ENCODE measurements around the gene POLR2E.
"Not testable (repeated sequence)": the region's sequence is repeated elsewhere in the genome, so short reads cannot be mapped to it uniquely, and the experiment has no call there.

Gene POLR2E

GRCh38 chr19:1094978-1095701 lies at the start of gene POLR2E:
POLR2E (minus strand) TSS chr19:1095375; CDS start chr19:1095315, 60 bp downstream.
- DNase-seq = peak; percentile 97

GRCh38 chr19:1144741-1145140 lies 49.6 kb upstream of the POLR2E start:
- no peak for DNase-seq

DNA sequence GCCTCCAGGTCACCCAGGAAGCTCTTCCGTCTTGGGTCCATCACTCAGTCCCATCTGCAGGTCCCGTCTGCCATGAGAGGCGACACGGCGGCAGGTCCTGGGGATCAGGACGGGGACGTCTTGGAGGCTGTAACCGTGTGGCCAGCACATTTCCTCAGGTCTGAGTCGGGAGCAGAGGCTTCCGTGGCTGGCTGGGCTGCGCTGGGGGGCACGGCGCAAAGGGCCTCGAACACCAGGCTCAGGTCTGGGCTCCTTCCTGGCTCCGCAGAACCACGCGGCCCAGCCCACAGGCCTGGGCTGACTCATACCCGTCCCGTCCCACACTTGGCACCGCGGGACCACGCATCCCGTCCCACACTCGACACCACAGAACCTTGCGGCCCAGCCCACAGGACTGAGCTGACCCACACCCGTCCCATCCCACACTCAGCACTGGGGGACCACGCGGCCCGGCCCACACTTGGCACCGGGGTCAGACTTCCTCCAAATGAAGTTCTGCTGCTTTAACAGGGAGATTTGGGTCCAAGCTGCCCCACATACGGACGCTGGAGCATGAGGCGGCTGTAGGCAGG lies 48.7 kb upstream of the POLR2E start:
- no peak for DNase-seq

GRCh38 chr19:1141944-1142343 lies 46.8 kb upstream of the POLR2E start:
- DNase-seq = no peak

GRCh38 chr19:1140272-1141027 lies 45.3 kb upstream of the POLR2E start:
- no peak for DNase-seq

DNA sequence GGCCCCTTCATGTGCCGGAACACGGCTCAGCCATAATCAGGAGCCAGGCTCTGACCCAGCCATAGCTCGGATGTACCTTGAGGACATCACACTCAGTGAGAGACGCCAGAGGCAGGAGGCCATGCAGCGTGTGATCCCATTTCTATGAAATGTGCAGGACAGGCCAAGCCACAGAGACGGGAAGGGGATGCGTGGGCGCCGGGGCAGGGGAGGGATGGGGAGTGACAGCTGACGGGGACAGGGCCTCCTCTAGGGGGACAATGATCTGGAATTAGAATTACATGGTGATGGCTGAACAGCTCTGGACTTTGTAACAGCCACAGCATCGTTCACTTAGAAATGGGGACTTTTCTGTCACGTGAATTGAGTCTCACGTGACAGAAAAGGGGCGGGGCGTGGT lies 44.0 kb upstream of the POLR2E start:
- DNase-seq = no peak

DNA sequence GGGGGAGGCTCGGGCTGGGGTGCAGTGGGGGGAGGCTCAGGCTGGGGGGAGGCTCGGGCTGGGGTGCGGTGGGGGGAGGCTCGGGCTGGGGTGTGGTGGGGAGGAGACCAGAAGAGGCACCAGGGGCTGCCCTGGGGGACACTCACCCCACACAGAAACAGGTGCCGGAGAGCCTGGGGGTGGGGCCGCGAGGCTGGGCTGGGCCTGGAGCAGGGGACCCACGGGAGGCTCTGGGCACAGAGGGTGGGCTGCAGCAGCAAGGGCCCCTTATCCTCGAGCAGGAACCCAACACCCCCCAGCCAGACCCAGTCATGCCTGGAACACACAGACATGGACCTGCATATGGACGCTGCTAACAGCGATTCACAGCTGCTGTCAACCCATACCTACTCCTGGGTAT lies 42.9 kb upstream of the POLR2E start:
- no peak for DNase-seq

GRCh38 chr19:1136621-1137317 lies 41.6 kb upstream of the POLR2E start:
- DNase-seq = no peak

DNA sequence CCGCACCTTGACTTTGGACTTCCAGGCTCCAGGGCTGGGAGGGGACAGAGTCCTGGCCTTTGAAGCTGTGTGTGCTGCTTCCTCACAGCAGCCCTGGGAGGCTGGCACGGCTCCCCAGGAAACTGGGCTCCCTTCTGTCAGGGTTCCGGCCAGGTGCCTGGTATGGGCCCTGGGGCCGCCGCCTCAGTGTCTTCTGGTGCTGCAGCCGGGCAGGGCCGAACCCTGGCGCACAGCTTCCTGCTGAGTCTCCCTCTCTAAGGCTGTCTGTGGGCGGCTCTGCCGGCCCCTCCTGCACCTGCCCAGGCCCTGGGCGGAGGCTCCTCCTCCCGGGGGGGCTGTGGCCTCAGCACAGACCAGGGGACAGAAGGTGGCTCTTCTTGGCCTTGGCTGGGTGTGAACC lies 41.0 kb upstream of the POLR2E start:
- DNase-seq = no peak

DNA sequence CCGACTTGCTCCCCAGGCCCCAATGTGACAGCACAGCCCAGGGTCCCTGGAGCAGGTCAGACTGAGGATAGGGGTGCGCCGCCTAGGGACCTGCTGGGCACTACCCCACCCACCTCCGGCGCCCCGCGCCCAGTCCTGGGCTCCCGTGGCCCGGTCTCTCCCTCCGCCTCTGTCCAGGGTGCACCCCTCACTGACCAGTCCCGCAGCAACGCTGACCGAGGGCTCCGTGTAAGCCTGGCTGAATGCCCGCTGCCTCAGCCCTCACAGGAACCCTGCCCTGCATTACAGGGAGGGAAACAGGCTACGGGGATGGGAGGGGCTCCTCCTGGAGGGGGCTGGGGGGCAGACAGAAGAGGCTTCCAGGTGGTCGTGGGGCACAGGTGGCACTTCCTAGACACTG lies 40.3 kb upstream of the POLR2E start:
- no peak for DNase-seq

DNA sequence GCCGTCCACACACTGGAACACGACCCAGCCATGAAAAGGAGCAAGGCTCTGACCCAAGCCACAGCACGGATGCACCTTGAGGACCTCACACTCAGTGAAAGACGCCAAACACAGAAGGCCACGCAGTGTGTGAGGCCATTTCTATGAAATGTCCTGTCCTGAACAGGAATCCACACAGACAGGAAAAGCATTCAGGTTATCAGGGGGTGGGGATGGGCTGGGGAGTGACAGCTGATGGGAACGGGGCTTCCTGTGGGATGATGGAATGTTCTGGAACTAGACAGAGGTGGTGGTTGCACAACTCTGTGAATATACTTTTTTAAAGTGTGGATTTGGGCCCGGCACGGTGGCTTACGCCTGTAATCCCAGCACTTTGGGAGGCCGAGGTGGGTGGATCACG lies 39.3 kb upstream of the POLR2E start:
- no peak for DNase-seq

DNA sequence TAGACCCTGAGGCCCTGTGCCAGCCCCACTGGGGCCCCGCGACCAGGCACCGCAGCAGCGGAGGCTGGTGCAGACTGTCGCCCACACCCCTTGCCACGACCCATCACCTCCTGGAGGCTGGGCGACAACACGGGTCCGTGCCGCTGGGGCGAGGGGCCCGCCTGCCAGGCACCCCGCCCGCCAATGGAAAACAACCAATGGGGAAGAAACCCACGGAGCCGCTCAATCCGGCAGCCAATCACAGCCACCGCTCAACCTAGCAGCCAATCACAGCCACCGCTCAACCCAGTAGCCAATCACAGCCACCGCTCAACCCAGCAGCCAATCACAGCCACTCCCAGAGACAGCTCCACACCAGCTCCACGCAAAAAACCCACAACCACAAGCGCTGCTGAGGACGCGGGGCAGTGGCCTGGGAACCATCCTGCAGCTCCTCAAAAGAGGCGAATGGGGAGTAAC lies 38.3 kb upstream of the POLR2E start:
- DNase-seq = no peak

GRCh38 chr19:1132552-1133383 lies 37.6 kb upstream of the POLR2E start:
- no peak for DNase-seq

DNA sequence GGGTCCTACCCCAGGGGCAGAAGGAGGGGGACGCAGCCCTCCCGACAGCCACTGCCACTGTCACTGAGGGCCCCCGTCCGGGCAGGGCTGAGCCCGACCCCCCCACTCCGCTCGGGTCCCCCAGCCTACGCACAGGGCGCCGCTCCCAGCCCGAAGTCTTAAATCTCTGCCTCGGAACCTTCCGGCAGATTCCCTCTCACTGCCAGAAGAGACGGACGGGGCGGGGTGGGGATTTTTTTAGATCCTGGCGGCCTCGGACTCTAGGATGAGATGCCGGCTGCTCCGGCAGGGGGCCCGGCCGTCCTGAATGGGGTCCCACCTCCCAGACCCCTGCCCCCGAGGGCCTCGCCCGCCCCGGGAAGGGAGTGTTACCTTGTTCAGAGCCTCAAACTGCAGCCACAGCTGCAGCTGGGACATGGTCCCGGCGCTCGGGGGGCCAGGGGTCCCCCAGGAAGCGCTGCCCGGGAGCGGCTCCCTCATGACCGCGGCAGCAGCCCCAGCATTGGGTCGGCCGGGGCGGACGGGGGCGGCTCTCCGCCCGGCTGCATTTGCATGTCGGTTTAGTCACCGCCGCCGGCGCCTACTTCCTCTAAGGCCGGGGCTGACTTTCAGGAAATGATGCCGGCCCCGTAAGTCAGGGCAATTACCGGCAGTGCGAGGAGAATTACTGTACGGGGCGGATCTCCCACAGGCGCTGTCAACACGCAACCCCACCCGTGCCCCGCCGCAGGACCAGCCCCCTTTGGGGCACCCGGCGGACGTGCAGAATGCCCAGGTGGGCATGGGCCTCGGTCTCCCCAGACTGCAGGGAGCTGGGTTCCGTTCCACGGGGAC lies 36.8 kb upstream of the POLR2E start:
- DNase-seq = peak; percentile 27

DNA sequence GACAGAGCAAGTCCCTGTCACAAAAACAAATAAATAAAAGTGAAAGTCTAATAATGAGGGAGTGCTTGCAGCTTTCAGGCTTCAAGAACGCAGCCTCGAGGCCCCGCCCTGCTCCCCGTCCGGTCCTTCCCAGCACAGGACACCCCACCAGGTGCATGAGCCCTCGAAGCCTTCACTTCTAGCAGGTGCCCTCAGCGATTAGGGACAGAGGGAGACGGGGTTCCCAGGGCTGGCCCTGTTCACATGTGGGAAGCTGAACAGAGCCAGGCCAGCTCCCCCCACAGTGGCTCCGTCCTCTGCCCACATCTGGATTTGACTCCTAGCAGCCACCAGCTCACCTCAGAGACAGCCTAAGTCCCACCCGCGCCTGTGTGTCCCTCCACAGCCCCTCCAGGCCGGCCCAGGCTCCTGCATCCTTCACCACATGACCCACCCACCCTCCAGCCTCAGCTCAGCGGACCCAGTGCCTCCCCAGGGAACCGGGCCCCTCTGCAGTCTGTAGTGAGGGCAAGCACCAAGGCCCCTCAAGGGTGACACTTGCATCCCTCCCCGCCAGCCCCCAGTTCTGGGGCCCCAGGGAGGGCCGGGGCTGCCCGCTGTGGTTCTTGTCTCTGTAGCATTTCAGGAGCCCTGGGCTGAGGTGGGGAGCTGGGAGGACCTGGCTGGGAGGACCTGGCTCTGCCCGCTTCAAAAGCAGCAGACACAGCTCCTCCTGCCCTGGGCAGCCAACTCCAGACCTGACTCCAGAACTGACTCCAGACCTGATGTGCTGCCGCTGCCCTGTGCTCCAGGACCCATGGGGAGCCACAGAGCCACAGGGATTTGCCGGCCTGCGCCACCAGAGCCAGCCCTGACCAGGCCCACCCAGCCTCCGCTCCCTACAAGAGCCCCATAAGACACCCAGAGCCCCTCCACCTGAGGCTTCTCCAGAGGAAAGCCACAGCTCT lies 35.9 kb upstream of the POLR2E start:
- DNase-seq = no peak

DNA sequence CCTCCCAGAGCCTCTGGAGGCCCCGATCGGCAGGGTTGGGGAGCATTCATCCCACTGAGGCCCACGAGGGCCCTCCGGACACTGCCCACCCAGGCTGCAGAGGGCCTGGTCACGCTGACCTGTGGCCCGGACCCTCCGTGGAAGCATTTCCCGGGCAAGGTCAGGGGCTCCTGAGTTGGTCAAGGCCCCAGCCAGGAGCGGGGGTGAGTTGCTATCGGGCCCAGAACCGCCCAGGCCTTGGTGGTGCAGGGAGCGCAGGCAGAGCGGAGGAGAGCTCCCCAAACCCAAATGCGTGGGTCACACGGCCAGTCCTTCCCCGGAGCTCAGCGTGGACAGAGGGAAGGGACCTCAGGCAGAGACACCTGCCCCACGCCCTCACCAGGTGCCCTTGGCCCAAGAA lies 34.4 kb upstream of the POLR2E start:
- no peak for DNase-seq

DNA sequence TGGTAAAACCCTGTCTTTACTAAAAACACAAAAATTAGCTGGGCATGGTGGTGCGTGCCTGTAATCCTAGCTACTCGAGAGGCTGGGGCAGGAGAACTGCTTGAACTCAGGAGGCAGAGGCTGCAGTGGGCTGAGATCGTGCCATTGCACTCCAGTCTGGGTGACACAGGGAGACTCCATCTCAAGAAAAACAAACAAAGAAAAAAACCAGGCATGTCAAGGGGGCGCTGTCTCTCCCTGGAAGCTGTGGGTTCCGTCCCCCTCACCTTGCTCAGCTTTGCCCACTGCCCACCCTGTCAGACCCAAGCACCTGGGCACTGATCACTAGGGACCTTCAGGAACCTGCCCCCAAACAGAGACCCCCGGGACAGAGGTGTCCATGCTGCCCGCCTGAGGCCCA lies 33.9 kb upstream of the POLR2E start:
- DNase-seq = not testable (repeated sequence)

DNA sequence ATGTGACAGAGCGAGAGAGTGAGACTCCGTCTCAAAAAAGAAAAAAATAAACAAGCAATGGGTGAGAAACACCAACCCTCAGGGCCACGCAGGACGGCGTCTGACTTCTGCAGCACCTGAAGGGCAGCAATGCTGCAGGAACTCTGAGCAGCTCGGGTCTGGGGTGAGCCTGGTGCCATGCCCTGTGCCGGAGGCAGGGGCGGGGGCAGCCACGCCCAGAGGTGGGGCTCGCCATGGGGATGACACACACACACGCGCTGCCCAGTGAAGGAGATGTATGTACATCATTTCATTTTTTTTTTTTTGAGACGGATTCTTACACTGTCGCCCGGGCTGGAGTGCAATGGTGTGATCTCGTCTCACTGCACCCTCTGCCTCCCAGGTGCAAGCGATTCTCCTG lies 32.9 kb upstream of the POLR2E start:
- no peak for DNase-seq

DNA sequence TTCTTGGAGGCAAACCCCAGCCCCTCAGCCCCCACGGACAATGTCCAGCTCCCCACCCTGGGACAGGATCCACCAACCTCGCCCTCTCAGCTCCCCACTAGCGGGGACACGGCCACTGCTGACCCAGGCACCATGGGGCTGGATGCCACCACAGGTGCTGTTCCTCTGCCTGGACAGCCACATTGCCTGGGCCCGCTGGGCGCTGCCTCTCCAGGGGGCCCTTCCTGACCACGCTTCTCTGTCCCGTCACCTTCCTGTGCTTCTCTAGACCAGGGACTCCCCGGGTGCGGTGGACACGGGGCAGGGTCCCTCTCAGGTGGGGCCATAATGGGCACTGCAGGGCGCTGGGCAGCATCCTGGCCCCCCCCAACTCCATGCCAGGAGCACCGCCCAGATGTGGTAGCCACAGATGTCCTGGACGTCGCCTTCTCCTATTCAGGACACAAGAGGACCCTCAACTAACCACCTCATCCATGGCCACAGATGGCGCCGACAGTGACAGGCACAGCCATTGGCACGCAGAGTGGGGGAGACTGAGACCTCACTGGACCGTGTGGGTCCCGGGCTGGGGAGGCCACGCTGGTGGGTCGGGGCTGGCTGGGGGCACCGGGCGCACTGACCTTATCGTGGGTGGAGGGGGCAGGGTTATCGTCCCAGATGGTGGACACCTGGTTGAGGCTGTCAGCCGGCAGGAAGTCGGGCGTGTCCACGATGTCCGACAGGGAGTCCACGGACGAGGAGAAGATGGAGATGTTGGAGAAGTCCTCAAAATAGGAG lies 32.0 kb upstream of the POLR2E start:
- no peak for DNase-seq

Measured in NCI-H774 (cell line).